ENCODE results near the gene RNASET2.
A peak's percentile ranks its signal among the peaks of the same experiment; 100 is the strongest.

DNA sequence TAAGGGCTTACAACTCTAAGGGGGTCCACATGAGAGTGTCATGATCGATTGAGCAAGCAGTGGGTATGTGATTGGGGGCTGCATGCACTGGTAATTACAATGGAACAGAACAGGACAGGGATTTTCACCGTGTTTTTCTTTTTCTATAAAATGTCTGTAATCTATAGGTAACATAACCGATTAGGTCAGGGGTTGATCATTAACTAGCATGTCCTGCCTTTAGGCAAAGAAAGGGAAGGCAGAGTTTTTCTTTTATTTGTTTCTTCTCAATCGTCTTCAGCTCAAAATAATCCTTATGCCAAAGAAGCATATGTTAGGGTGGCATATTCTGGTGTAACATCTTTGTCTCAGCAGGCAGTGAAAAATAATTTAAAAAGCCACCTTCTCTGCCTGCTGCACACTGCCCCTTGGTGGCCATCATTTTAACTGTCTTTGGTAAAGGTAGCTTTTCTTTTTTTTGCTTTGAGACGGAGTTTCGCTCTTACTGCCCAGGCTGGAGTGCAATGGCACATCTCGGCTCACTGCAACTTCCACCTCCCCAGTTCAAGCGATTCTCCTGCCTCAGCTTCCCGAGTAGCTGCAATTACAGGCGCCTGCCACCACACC, 33.2 kb upstream of the RNASET2 start:
- no peak for TF ChIP-seq EZH2 (IDR thresholded peaks at IDR 0.05)
- TF ChIP-seq, protein P1, sequence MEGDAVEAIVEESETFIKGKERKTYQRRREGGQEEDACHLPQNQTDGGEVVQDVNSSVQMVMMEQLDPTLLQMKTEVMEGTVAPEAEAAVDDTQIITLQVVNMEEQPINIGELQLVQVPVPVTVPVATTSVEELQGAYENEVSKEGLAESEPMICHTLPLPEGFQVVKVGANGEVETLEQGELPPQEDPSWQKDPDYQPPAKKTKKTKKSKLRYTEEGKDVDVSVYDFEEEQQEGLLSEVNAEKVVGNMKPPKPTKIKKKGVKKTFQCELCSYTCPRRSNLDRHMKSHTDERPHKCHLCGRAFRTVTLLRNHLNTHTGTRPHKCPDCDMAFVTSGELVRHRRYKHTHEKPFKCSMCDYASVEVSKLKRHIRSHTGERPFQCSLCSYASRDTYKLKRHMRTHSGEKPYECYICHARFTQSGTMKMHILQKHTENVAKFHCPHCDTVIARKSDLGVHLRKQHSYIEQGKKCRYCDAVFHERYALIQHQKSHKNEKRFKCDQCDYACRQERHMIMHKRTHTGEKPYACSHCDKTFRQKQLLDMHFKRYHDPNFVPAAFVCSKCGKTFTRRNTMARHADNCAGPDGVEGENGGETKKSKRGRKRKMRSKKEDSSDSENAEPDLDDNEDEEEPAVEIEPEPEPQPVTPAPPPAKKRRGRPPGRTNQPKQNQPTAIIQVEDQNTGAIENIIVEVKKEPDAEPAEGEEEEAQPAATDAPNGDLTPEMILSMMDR (IDR thresholded peaks at IDR 0.05), result peak; percentile 44

All from neural progenitor cell (in vitro differentiated cells).